Measurements from ENCODE around the gene SPO11. TPM values are rescaled to one million over a fixed set of nuclear protein-coding genes. Genes with fewer than 3 reads are reported as not detected.
A peak's percentile ranks its signal among the peaks of the same experiment; 100 is the strongest.

Gene SPO11
- total RNA-seq, 1 donor from 2014 or later = not detected

DNA sequence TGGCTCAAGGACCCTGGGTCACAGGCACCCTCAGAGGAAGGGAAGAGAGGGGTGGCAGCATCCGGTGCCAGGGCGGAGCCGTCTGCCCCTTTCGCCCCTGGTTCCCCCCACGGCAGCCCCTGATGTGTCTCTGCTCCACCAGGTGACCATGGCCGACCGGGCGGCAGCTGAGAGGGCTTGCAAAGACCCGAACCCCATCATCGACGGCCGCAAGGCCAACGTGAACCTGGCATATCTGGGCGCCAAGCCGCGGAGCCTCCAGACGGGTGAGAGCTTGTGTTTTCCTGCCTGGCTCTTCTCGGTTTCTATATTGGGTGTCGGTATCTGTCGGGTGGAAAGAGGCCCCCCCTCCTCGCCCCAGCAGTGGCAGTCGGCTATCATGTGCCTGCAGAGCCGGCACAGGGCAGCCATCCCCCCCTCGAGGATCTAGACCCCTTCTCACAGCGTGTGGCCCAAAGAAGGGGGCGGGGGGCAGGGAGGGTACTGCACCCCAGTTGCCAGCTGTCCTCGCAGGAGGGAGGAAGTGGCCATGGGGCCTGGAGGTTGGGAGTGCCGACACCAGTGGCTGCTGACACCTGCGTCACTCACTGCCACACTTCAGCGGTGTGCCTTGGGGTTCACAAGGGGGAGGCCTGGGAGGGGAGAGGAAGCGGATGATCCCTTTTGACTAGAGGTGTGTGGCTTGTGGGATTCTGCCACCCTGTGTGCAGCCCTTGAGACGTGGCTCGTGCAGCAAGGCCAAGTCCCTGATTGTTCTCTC is 63.1 kb downstream of the SPO11 start:
- no peak for TF ChIP-seq CTCF (IDR thresholded peaks at IDR 0.05; ENCODE audit: insufficient read depth, low read length, poor library complexity, severe bottlenecking)
- DNase-seq (ENCODE audit: low read depth) = no peak
- Histone ChIP-seq H3K4me3 (ENCODE audit: low read depth, low read length) (peak overlapping the region; percentile 64), H3K36me3 (ENCODE audit: control insufficient read depth, insufficient read depth, low read length) (no peaks in the 10 kb centered on the region), H3K27me3 (ENCODE audit: control insufficient read depth, insufficient read depth, low read length) (no peaks in the 10 kb centered on the region)

Other genes with a start within 250 kb of the SPO11 start
- 21.8 and 30.5 TPM in 2 replicates for gene BMP7, start 63.2 kb upstream of the SPO11 start, total RNA-seq
- 42.9 and 53.8 TPM in 2 replicates for gene RAE1, start 21.5 kb downstream of the SPO11 start, total RNA-seq
- 42.8 and 53.5 TPM in 2 replicates for gene RBM38, start 61.6 kb downstream of the SPO11 start, total RNA-seq
- gene CTCFL, start 195.3 kb downstream of the SPO11 start, total RNA-seq = 0.17 and 0.41 TPM in 2 replicates
- under 0.01 TPM in 1 of 2 replicates, not detected in the other for gene PCK1, start 231.3 kb downstream of the SPO11 start, total RNA-seq